Colon (tissue), 2 donors: Measurements from ENCODE around the gene EIF3C.
"Not testable (repeated sequence)": the region's sequence is repeated elsewhere in the genome, so short reads cannot be mapped to it uniquely, and the experiment has no call there.

Source experiments
- FAIRE-seq: peaks from 2 replicates; lab custom pipeline; 2012; peaks lifted over from hg19 to GRCh38; lab: Jason Lieb, UNC
- donor health status: control.
- donor health status: control.

Gene EIF3C

GRCh38 chr16:28711220-28712083, at the start of gene EIF3C:
TSS of gene EIF3C (plus strand) at chr16:28711464. CDS start at chr16:28711687, 223 bp downstream.
- FAIRE-seq = not testable (repeated sequence)

- not testable (repeated sequence) for FAIRE-seq
Observed at GRCh38 chr16:28666264-28666663, 45.0 kb upstream of the EIF3C start.

GRCh38 chr16:28667480-28667879, 43.8 kb upstream of the EIF3C start:
- FAIRE-seq = not testable (repeated sequence)

- not testable (repeated sequence) for FAIRE-seq
Observed at GRCh38 chr16:28668199-28668598, 43.1 kb upstream of the EIF3C start.

GRCh38 chr16:28688327-28688952, 22.8 kb upstream of the EIF3C start:
- not testable (repeated sequence) for FAIRE-seq

GRCh38 chr16:28689425-28689824, 21.8 kb upstream of the EIF3C start:
- not testable (repeated sequence) for FAIRE-seq

- FAIRE-seq = not testable (repeated sequence)
Observed at GRCh38 chr16:28691722-28692121, 19.5 kb upstream of the EIF3C start.

GRCh38 chr16:28693257-28693950, 17.9 kb upstream of the EIF3C start:
- FAIRE-seq = not testable (repeated sequence)

GRCh38 chr16:28699792-28700191, 11.5 kb upstream of the EIF3C start:
- not testable (repeated sequence) for FAIRE-seq

GRCh38 chr16:28700349-28700748, 10.9 kb upstream of the EIF3C start:
- not testable (repeated sequence) for FAIRE-seq

GRCh38 chr16:28701384-28701783, 9.9 kb upstream of the EIF3C start:
- FAIRE-seq = not testable (repeated sequence)

- not testable (repeated sequence) for FAIRE-seq
Observed at GRCh38 chr16:28704246-28704645, 7.0 kb upstream of the EIF3C start.

GRCh38 chr16:28722852-28723650, 11.8 kb downstream of the EIF3C start:
- FAIRE-seq = not testable (repeated sequence)

GRCh38 chr16:28731253-28731652, 20.0 kb downstream of the EIF3C start:
- FAIRE-seq = not testable (repeated sequence)

- FAIRE-seq = not testable (repeated sequence)
Observed at GRCh38 chr16:28732455-28733124, 21.3 kb downstream of the EIF3C start.

- not testable (repeated sequence) for FAIRE-seq
Observed at GRCh38 chr16:28739787-28740186, 28.5 kb downstream of the EIF3C start.

GRCh38 chr16:28740631-28741030, 29.4 kb downstream of the EIF3C start:
- not testable (repeated sequence) for FAIRE-seq

GRCh38 chr16:28741295-28741694, 30.0 kb downstream of the EIF3C start:
- FAIRE-seq = not testable (repeated sequence)

- FAIRE-seq = not testable (repeated sequence)
Observed at GRCh38 chr16:28746618-28747350, 35.5 kb downstream of the EIF3C start.

- not testable (repeated sequence) for FAIRE-seq
Observed at GRCh38 chr16:28749997-28750465, 38.8 kb downstream of the EIF3C start.
